Raji (cell line): Measurements from ENCODE around the gene BARX1.

ENCODE experiments used
- POLR2A ChIP-seq: IDR thresholded peaks from 2 replicates; pipeline ENCODE4 v1.6.1; 2011; ENCODE audit warnings: low read depth, low read length, control low read depth; ENCODE audit not compliant: insufficient read depth

The BARX1 gene

DNA sequence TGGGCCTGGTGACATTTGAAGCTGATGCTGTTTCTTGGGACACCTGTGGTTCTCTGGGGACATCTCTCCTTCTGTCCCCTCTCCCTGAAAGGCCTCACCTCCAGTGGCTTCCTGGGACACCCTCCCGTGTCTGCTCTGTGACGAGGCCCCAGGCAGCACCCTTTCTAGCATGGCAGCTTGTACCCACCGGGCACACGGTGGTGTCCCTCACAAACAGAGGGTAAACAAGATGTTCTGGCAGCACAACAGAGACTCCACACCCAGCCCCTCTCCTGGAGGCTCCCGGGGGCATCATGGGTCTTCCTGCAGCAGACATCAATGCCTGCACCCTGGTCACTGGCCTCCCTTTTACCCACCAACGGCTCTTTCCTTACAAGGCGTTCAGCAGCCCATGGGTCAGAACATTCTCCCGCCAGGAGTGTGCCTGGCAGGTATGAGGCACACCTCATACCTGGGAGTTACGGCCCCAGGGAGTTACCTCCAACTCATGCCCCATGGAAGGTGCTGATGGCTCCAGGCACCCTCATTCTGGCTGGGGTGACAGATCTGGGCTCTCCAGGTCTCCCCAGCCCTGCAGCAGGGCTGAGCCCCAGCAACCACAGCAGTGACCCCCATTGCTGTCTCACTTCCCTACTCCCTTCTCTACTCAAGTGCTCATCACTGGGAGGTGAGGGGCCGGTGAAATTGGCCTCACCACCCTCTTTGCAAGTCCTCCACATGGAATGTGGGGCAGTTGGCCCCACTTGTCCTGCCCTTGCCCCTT lies 51.1 kb downstream of the BARX1 start:
- TF ChIP-seq POLR2A = no peak

DNA sequence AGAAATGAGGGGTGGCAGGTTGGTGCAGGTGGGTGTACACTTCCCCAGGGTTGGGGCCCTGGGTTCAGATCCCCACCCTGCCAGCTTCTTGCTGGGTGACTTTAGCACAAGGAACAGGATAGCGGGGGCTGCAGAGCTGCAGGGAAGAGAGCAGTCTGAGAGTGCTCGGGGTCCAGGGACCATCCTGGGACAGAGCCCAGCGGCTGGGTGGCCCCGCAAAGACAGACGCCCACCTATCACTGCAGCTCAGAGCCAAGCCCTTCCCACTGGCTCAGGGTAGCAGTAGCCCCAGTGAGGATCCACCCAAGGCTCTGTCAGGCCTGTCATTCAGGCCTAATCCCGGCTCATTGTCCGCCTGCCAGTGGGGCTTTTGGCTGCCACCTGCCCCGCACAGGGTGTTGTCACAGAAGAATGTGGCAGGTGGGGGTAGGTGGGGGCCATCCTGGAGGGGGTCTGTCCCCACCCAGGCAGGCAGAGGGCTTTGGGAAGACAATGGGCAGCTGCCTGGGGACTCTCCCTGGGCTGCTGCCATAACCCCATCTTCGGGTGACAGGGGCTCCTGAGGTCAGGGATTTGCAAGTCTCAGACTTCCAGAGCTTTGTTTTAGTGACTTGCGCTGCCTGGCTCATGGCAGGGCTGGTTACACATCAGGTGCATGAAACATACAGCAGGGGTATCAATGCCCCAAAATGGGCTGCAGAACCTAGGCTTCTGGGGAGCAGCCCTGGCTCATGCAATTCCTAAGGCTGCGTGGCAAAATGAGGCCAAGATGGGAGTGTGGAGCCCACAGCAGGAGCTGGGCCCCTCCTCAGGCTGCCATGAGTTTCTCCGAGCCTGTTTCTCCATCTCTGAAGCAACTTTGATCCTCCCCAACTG lies 52.1 kb downstream of the BARX1 start:
- no peak for TF ChIP-seq POLR2A

DNA sequence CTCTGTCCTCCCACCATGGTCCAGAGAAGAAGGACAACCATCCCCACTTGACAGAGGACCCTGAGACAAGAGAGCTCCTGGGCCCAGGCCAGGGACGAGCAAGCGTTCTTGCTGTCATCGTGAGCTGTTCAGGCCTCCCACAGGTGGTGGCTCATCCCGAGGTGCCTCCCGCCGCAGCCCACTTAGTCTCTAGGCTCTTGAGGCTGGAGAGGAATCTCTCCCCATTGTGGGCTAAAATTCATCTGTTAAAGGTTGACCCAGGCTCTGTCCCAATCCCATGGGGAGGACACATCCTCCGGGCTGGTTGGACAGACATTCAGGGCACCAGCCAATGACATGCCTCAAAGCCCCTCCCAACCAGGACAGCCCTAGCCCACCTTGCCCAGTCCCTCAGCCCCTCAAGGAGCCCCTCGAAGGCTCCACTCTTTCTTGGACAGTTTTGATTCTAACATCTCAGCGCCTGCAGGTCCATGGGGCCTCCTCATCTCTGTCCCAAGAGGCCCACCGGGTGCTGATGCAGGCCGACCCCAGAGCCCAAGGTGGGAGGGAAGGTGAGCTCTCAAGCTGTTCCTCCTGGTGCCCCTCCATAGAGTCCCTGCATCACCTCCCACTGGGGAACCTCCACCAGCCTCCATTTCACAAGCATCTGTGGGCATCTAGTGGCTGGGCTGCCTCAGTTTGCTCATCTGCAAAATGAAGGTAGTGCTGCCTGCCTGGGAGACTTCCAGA lies 52.9 kb downstream of the BARX1 start:
- TF ChIP-seq POLR2A = no peak
